HG03039 (cell line): ENCODE data around the gene PCDHGA11.
A peak's percentile ranks its signal among the peaks of the same experiment; 100 is the strongest.
"Not testable (repeated sequence)": the region's sequence is repeated elsewhere in the genome, so short reads cannot be mapped to it uniquely, and the experiment has no call there.

Experiments used
- ATAC-seq: cut with Tn5 transposase; IDR thresholded peaks from one replicate; pipeline ENCODE4 v1.9.1; 2021; ENCODE audit warnings: mild to moderate bottlenecking, moderate library complexity; ENCODE audit not compliant: unreplicated experiment

The PCDHGA11 gene

DNA sequence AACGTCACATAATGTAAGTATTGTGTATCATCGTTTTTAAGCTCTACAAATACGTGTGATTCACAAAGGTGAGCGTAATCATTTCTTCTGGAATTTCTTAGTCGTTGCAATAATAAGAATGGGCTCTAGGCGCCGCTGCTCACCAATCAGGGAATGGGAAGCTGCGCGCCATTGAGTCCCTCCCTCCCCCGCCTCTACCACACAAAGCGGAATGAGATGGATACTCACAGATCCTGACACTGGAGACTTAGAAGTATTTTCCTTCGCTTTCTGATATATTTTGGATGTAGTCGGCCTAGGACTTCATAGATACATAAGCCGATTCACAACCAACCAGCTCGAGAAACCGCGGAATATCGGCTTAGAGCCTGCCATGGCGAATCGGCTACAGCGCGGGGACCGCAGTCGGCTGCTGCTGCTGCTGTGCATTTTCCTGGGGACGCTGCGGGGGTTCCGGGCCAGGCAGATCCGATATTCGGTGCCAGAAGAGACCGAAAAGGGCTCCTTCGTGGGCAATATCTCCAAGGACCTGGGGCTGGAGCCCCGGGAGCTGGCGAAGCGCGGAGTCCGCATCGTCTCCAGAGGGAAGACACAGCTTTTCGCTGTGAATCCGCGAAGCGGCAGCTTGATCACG, at the start of gene PCDHGA11:
Gene PCDHGA11 (plus strand): TSS at position 197 of the 634 bp plus-strand sequence. CDS start 177 bp downstream, at position 374.
- no peak for ATAC-seq

DNA sequence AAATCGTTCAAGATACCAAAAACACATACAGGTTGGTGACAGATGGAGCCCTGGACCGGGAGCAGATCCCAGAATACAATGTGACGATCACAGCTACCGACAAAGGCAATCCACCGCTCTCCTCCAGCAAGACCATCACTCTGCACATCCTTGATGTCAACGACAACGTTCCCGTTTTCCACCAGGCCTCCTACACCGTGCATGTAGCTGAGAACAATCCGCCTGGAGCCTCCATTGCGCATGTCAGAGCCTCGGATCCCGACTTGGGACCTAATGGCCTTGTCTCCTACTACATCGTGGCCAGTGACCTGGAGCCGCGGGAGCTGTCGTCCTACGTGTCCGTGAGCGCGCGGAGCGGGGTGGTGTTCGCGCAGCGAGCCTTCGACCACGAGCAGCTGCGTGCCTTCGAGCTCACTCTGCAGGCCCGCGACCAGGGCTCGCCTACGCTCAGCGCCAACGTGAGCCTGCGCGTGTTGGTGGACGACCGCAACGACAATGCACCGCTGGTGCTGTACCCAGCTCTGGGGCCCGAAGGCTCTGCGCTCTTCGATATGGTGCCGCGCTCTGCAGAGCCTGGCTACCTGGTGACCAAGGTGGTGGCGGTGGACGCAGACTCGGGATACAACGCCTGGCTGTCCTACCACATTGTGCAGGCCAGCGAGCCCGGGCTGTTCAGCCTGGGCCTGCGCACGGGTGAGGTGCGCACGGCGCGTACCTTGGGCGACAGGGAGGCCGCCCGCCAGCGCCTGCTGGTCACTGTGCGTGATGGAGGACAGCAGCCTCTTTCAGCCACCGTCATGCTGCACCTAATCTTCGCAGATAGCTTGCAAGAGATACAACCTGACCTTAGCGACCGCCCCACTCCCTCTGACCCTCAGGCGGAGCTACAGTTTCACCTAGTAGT, 49.0 kb upstream of the PCDHGA11 start:
- ATAC-seq, result no peak

DNA sequence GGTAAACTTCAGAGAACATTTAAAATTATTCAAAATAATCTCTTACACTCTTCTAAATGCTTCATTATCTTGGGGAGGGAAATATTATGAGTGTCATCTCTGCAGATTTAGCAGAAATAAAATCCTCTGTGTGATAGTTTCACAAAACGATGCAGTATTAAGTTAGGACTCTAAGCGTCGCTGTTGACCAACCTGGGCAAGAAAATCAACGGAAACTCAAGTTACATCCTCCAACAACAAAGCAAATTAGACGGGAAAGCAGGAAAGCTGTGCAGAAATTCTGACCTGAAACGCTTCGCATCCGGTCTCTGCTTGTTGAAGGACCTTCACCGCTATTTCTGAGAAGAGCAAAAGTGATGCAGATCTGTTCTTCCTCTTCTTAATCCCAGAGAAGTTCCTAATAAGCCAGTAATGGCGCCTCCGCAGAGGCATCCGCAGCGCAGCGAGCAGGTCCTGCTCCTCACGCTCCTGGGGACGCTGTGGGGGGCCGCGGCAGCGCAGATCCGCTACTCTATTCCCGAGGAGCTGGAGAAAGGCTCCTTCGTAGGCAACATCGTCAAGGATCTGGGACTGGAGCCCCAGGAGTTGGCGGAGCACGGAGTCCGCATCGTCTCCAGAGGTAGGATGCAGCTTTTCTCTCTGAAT, 47.1 kb upstream of the PCDHGA11 start, which contains the start of gene PCDHGA6:
Gene PCDHGA6 (plus strand): TSS at position 219 of the 645 bp plus-strand sequence. CDS start 193 bp downstream, at position 412.
- ATAC-seq, result no peak

DNA sequence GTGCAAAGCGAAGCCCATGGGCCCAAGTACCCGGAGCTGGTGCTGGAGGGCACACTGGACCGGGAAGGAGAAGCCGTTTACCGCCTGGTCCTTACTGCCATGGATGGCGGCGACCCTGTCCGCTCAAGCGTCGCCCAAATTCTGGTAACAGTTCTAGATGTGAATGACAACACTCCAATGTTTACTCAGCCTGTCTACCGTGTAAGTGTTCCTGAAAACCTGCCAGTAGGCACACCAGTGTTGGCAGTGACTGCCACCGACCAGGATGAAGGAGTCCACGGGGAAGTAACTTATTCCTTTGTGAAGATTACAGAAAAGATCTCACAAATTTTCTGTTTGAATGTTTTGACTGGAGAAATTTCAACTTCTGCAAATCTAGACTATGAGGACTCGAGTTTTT, 46.2 kb upstream of the PCDHGA11 start:
- ATAC-seq, result no peak

DNA sequence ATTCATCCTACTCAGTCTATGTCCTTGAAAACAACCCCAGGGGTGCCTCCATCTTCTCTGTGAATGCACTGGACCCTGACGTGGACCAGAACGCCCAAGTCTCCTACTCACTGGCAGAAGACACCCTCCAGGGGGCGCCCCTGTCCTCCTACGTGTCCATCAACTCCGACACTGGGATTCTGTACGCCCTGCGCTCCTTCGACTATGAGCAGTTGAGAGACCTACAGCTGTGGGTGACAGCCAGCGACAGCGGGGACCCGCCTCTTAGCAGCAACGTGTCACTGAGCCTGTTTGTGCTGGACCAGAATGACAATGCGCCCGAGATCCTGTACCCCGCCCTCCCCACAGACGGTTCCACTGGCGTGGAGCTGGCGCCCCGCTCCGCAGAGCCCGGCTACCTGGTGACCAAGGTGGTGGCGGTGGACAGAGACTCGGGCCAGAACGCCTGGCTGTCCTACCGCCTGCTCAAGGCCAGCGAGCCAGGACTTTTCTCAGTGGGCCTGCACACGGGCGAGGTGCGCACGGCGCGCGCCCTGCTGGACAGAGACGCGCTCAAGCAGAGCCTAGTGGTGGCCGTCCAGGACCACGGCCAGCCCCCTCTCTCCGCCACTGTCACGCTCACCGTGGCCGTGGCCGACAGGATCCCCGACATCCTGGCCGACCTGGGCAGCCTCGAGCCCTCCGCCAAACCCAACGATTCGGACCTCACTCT, 45.3 kb upstream of the PCDHGA11 start:
- not testable (repeated sequence) for ATAC-seq

- ATAC-seq, result no peak
Measured at GRCh38 chr5:141382469-141383294, 38.2 kb upstream of the PCDHGA11 start, which contains the start of gene PCDHGA7. PCDHGA7 (plus strand) TSS chr5:141382742; CDS start chr5:141382900, 158 bp downstream.

DNA sequence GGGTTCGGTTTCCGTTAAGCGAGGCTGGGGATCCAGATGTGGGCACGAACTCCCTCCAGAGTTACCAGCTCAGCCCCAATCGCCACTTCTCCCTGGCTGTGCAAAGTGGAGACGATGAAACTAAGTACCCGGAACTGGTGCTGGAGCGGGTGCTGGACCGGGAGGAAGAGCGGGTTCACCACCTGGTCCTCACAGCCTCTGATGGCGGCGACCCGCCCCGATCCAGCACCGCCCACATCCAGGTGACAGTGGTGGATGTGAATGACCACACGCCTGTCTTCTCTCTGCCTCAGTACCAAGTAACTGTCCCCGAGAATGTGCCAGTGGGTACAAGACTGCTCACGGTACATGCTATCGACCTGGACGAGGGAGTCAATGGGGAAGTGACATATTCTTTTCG, 37.5 kb upstream of the PCDHGA11 start:
- no peak for ATAC-seq

- ATAC-seq, result no peak
Measured at GRCh38 chr5:141384471-141385267, 36.2 kb upstream of the PCDHGA11 start.

GRCh38 chr5:141387557-141388311, 33.1 kb upstream of the PCDHGA11 start, which contains the start of gene PCDHGB4:
PCDHGB4 (plus strand) TSS chr5:141387698; CDS start chr5:141387885, 187 bp downstream.
- ATAC-seq, result peak; percentile 49

DNA sequence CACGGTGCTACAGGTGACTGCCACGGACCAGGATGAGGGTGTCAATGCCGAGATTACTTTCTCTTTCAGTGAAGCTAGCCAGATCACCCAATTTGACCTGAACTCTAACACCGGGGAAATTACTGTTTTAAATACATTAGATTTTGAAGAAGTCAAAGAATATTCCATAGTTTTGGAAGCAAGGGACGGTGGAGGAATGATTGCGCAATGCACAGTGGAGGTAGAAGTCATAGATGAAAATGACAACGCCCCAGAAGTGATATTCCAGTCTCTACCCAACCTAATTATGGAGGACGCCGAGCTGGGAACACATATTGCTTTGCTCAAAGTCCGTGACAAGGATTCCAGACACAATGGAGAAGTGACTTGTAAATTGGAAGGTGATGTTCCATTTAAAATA, 32.2 kb upstream of the PCDHGA11 start:
- no peak for ATAC-seq

GRCh38 chr5:141389153-141390042, 31.5 kb upstream of the PCDHGA11 start:
- no peak for ATAC-seq

GRCh38 chr5:141392429-141393198, 28.2 kb upstream of the PCDHGA11 start, which contains the start of gene PCDHGA8:
PCDHGA8 (plus strand) TSS chr5:141392633; CDS start chr5:141392814, 181 bp downstream.
- ATAC-seq, result no peak

- no peak for ATAC-seq
Measured at GRCh38 chr5:141393267-141393666, 27.6 kb upstream of the PCDHGA11 start.

- not testable (repeated sequence) for ATAC-seq
Measured at GRCh38 chr5:141394401-141395187, 26.3 kb upstream of the PCDHGA11 start.

DNA sequence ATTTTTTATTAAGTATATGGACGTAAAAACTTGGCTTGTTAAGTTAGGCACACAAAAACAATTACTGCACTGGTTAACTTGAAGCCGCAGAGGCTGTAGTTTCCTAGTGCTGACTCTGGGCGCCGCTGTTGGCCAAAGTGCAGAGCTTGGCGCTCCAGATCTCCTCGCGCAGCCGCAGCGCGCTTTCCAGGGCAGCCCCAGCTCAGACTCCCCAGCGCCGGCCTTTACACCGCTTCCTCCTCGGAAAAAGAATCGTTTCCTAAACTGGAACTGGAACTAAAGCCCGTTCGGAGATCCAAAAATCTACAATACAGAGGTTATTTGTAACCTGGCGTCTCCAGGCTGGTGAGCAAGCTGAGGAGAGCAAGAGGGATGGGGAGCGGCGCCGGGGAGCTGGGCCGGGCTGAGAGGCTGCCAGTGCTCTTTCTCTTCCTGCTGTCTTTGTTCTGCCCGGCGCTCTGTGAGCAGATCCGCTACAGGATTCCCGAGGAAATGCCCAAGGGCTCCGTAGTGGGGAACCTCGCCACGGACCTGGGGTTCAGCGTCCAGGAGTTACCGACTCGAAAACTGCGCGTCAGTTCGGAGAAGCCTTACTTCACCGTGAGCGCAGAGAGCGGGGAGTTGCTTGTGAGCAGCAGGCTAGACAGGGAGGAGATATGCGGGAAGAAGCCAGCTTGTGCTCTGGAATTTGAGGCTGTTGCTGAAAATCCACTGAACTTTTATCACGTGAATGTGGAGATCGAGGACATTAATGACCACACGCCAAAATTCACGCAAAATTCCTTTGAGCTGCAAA, 22.9 kb upstream of the PCDHGA11 start, which contains the start of gene PCDHGB5:
Gene PCDHGB5 (plus strand): TSS at position 192 of the 796 bp plus-strand sequence. CDS start 181 bp downstream, at position 373.
- ATAC-seq, result peak; percentile 87
